HEK293T (cell line): ENCODE measurements around the gene SLC2A13.

Experiments used
- ARNT ChIP-seq: fragments of 450-650 bp; IDR thresholded peaks from 2 replicates; pipeline ENCODE4 v1.6.1; 2017; ENCODE audit warnings: mild to moderate bottlenecking
- SP1 ChIP-seq: fragments of 450-650 bp; IDR thresholded peaks from 2 replicates; pipeline ENCODE4 v1.6.1; 2017

GRCh38 chr12:40010899-40011774, 94.7 kb downstream of the SLC2A13 start:
- TF ChIP-seq SP1 (no peak), ARNT (no peak)
